ENCODE measurements around the gene CTSE. TPM values are rescaled to one million over a fixed set of nuclear protein-coding genes. Genes with fewer than 3 reads are reported as not detected.

The CTSE gene
- total and polyA plus RNA-seq, 2 of the 4 experiments (the other 2 are of a cell fraction): not detected

DNA sequence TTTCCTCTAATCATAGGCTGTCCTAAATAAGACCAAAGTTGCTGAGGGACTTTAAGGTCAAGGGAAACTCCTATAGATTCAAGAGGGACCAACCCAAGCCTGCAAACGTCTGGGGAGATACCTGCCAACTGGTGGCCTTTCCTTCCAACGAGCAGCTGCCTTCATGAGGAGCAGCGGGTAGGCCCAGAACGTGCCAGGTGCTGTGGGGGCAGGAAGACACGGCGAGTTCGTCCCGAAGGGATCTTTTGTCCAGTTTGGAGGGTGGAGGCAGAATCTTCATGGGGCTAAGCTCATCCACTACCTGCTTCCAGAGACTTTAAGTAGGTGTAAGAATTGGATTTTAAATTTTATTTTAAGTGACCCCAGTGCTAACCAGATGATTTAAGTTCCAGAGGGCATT lies 54.5 kb downstream of the CTSE start:
- intact Hi-C loops (cut with micrococcal nuclease) (no loop called here), dilution Hi-C loops (cut with HindIII; ENCODE audit: low sequenced_read_pairs, unreplicated experiment) (no loop called here)
- no peaks in the 10 kb centered on the region for H3K9me3 ChIP-seq (ENCODE audit: control insufficient read depth, insufficient read depth, low read length)

More for the DNA sequence above, 54.5 kb downstream of the CTSE start:
- ATAC-seq (ENCODE audit: low read depth): no peak
- H2AK9ac ChIP-seq (replicated peaks; ENCODE audit: low read depth, low read length, poor library complexity): no peak overlapping the region
- H3K27me3 ChIP-seq (ENCODE audit: control insufficient read depth, insufficient read depth, low read length): peaks cover 26% of the 10 kb centered on the region
- H3K9ac ChIP-seq (ENCODE audit: low read depth, low read length): no peak overlapping the region
- no peaks in the 10 kb centered on the region for H3K79me1 ChIP-seq (ENCODE audit: low read depth in 1 of 2, low read length in 2 of 2)
- no peak overlapping the region for H2BK5ac ChIP-seq (ENCODE audit: low read depth, low read length, poor library complexity, severe bottlenecking)
- no peak overlapping the region for H3K56ac ChIP-seq (ENCODE audit: extremely low read depth, insufficient read depth, low read length)
- H3K4me2 ChIP-seq (ENCODE audit: low read depth, low read length): no peak overlapping the region
- H3K9me1 ChIP-seq (ENCODE audit: insufficient read depth, low read length): peaks cover 17% of the 10 kb centered on the region
- no peak overlapping the region for H3K23ac ChIP-seq (ENCODE audit: low read depth, low read length)
- no peak overlapping the region for H3K27ac ChIP-seq (ENCODE audit: insufficient read depth, low read length)
- in situ Hi-C loops (cut with MboI; ENCODE audit: low sequenced_read_pairs): loop anchor here (5.0 kb wide), 1 partner anchor 42 kb away; no protein-coding TSS in a partner anchor
- H2BK20ac ChIP-seq (ENCODE audit: low read depth, low read length): no peak overlapping the region
- no peaks in the 10 kb centered on the region; the same call in 1 of the 2 replicates for H4K20me1 ChIP-seq (ENCODE audit: insufficient read depth, low read length)
- H2BK15ac ChIP-seq (ENCODE audit: low read depth, low read length): no peak overlapping the region
- H2AFZ ChIP-seq (replicated peaks; ENCODE audit: low read length, poor library complexity): no peak overlapping the region
- no peak overlapping the region for H2BK120ac ChIP-seq (ENCODE audit: low read depth, low read length)
- no peak overlapping the region for H2AK5ac ChIP-seq (ENCODE audit: low read depth, low read length)
- H3K4me1 ChIP-seq (ENCODE audit: control insufficient read depth, insufficient read depth, low read length): no peaks in the 10 kb centered on the region
- H4K91ac ChIP-seq (ENCODE audit: insufficient read depth, low read depth, low read length): no peak overlapping the region
- POLR2A ChIA-PET (ENCODE audit: unreplicated experiment): no interaction called here
- H4K5ac ChIP-seq (ENCODE audit: low read depth, low read length): no peak overlapping the region
- TF ChIP-seq MXI1 (IDR thresholded peaks at IDR 0.05; ENCODE audit: borderline replicate concordance, low read depth, low read length): no peak
- TF ChIP-seq, protein P1, sequence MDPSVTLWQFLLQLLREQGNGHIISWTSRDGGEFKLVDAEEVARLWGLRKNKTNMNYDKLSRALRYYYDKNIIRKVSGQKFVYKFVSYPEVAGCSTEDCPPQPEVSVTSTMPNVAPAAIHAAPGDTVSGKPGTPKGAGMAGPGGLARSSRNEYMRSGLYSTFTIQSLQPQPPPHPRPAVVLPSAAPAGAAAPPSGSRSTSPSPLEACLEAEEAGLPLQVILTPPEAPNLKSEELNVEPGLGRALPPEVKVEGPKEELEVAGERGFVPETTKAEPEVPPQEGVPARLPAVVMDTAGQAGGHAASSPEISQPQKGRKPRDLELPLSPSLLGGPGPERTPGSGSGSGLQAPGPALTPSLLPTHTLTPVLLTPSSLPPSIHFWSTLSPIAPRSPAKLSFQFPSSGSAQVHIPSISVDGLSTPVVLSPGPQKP (IDR thresholded peaks at IDR 0.05; ENCODE audit: borderline replicate concordance, low read depth, low read length): no peak
- TF ChIP-seq MAFK (IDR thresholded peaks at IDR 0.05; ENCODE audit: low read depth, low read length): no peak
- TF ChIP-seq CEBPB (IDR thresholded peaks at IDR 0.05; ENCODE audit: low read depth, low read length): no peak
- no peak overlapping the region for H3K14ac ChIP-seq (replicated peaks; ENCODE audit: low read depth, low read length)
- H3K4me3 ChIP-seq (ENCODE audit: insufficient read depth, low read depth, low read length): no peak overlapping the region
- CTCF ChIA-PET: interaction anchor here (0.9 to 1.4 kb wide), 3 partner anchors 14 to 51 kb away, joined by 3 to 7 read pairs (median 3); no protein-coding TSS in a partner anchor
- H3K36me3 ChIP-seq (ENCODE audit: control insufficient read depth, insufficient read depth, low read length): no peaks in the 10 kb centered on the region
- no TSS peak for BruUV-seq (replicated peaks)
- 47% methylated on average over 2 of the region's 8 CpGs; no CpG with 5 or more reads in 1 of the 2 experiments for WGBS, 2 experiments (ENCODE audit: extremely low coverage in 2 of 2, insufficient read length in 1 of 2)
- DNase-seq: no peak
- no peak overlapping the region; the same call in 1 of the 2 replicates for H3K4ac ChIP-seq (ENCODE audit: low read depth, low read length)
- H3K18ac ChIP-seq (ENCODE audit: low read depth, low read length): no peak overlapping the region
- no peak overlapping the region for H4K8ac ChIP-seq (ENCODE audit: low read depth in 2 of 2, low read length in 2 of 2)
